HCT116 (cell line): Measurements from ENCODE around the gene STK17A. TPM values are rescaled to one million over a fixed set of nuclear protein-coding genes. Genes with fewer than 3 reads are reported as not detected.
A peak's percentile ranks its signal among the peaks of the same experiment; 100 is the strongest.

Source experiments
- ATAC-seq: fragments of 200-7000 bp; cut with Tn5 transposase; 2 replicates; pipeline ENCODE4 v1.9.1; 2020; ENCODE audit warnings: mild to moderate bottlenecking, moderate library complexity
- BruUV-seq: library from RNA; stranded (reverse); fragments of 400-500 nt; replicated peaks from 2 replicates; lab custom pipeline; 2021; lab: Mats Ljungman, UMichigan
- CTCF ChIA-PET: fragments of 300-600 bp; sonication (Branson Sonifier 250); formaldehyde crosslinking; loops from one replicate; lab custom pipeline; 2021; ENCODE audit warnings: antibody characterized with exemption; lab: Charles Lee
- POLR2A ChIA-PET: fragments of 300-600, 350-600 bp; sonication (Branson Sonifier 250); formaldehyde crosslinking; loops from one replicate; lab custom pipeline; 2021; ENCODE audit warnings: antibody characterized with exemption; lab: Charles Lee
- RAD21 ChIA-PET, 2 experiments: fragments of 300-600 bp; sonication (Branson Sonifier 250); formaldehyde crosslinking; loops; one replicate each; lab custom pipeline; 2023; ENCODE audit warnings: low total read pairs in 2 of 2; ENCODE audit not compliant: uncharacterized antibody in 2 of 2, unreplicated experiment in 2 of 2, low non-redundant PET in 1 of 2; lab: Charles Lee
- DNase-seq: peaks from one replicate; pipeline ENCODE4 v3.0.0-alpha.2; 2010; ENCODE audit warnings: low read depth, low spot score
- H2AFZ ChIP-seq: fragments of 200-600 bp; shearing (Covaris generic), sonication (generic); 2 replicates; pipeline ENCODE4 v1.6.1; 2017; ENCODE audit warnings: low read depth, mixed run types, mixed read lengths, antibody characterized with exemption, low read length; ENCODE audit not compliant: poor library complexity, severe bottlenecking
- H3K27ac ChIP-seq: 2 replicates; pipeline ENCODE4 v1.5.1; 2012; ENCODE audit warnings: low read depth, low read length
- H3K27me3 ChIP-seq: fragments of 200-600 bp; sonication (generic); 2 replicates; pipeline ENCODE4 v1.6.1; 2016; ENCODE audit warnings: mixed run types, low read length, mixed read lengths; ENCODE audit not compliant: insufficient read depth
- H3K36me3 ChIP-seq, 2 experiments: fragments of 200-500 bp in 1 of 2; fragments of 200-600 bp in 1 of 2; sonication (Bioruptor generic) in 1 of 2; sonication (generic) in 1 of 2; 2 replicates each; pipeline versions ENCODE4 v1.5.1 to v1.6.1; 2014 to 2016; ENCODE audit warnings: low read length in 2 of 2, inconsistent platforms in 1 of 2, mixed read lengths in 1 of 2, mixed run types in 1 of 2; ENCODE audit not compliant: insufficient read depth in 2 of 2, control insufficient read depth in 1 of 2
- H3K4me1 ChIP-seq, 2 experiments: fragments of 200-600 bp in 1 of 2; sonication (generic) in 1 of 2; 2 replicates each; pipeline versions ENCODE4 v1.5.1 to v1.6.1; 2012 to 2017; ENCODE audit warnings: low read length in 2 of 2, inconsistent platforms in 1 of 2, mild to moderate bottlenecking in 1 of 2, mixed read lengths in 1 of 2, mixed run types in 1 of 2, moderate library complexity in 1 of 2; ENCODE audit not compliant: insufficient read depth in 2 of 2, control insufficient read depth in 1 of 2
- H3K4me2 ChIP-seq: fragments of 200-600 bp; sonication (generic); 2 replicates; pipeline ENCODE4 v1.6.1; 2017; ENCODE audit warnings: mixed run types, low read length, mixed read lengths
- H3K4me3 ChIP-seq, 2 experiments: fragments of 200-600 bp in 1 of 2; sonication (generic) in 1 of 2; replicated peaks in 1 of 2; 2 replicates each; pipeline ENCODE4 v1.5.1; 2011 to 2016; ENCODE audit warnings: low read length in 2 of 2, control low read depth in 1 of 2, low read depth in 1 of 2, mild to moderate bottlenecking in 1 of 2, mixed read lengths in 1 of 2, mixed run types in 1 of 2
- H3K79me2 ChIP-seq: fragments of 200-600 bp; sonication (generic); 2 replicates; pipeline ENCODE4 v1.6.1; 2017; ENCODE audit warnings: mild to moderate bottlenecking, mixed run types, low read length, moderate library complexity, mixed read lengths; ENCODE audit not compliant: insufficient read depth
- H3K9ac ChIP-seq: fragments of 200-600 bp; sonication (generic); 2 replicates; pipeline ENCODE4 v1.6.1; 2016; ENCODE audit warnings: low read length, mixed read lengths
- H3K9me2 ChIP-seq: fragments of 200-600 bp; sonication (generic), shearing (Covaris generic); 2 replicates; pipeline ENCODE4 v1.6.1; 2017; ENCODE audit warnings: mixed run types, mild to moderate bottlenecking, moderate library complexity; ENCODE audit not compliant: insufficient read depth
- H3K9me3 ChIP-seq, 2 experiments: fragments of 200-500 bp in 1 of 2; fragments of 200-600 bp in 1 of 2; sonication (Bioruptor generic) in 1 of 2; sonication (generic) in 1 of 2; 2 replicates each; pipeline ENCODE4 v1.6.1; 2014 to 2017; ENCODE audit warnings: low read length in 2 of 2, mixed read lengths in 2 of 2, inconsistent platforms in 1 of 2, low read depth in 1 of 2, mild to moderate bottlenecking in 1 of 2, mixed run types in 1 of 2, moderate library complexity in 1 of 2; ENCODE audit not compliant: control insufficient read depth in 1 of 2, insufficient read depth in 1 of 2
- H4K20me1 ChIP-seq: fragments of 200-600 bp; sonication (generic), shearing (Covaris generic); 2 replicates; pipeline ENCODE4 v1.6.1; 2017; ENCODE audit warnings: mixed run types, mild to moderate bottlenecking, moderate library complexity; ENCODE audit not compliant: insufficient read depth
- CBX3 ChIP-seq: IDR thresholded peaks from 2 replicates; pipeline ENCODE4 v1.6.1; 2012; ENCODE audit warnings: low read depth
- CEBPB ChIP-seq: IDR thresholded peaks from 2 replicates; pipeline ENCODE4 v1.6.1; 2012; ENCODE audit warnings: low read depth
- CTCF ChIP-seq, 3 experiments: fragments of 200-600 bp in 1 of 3; sonication (generic) in 1 of 3; IDR thresholded peaks in 2 of 3; conservative IDR thresholded peaks in 1 of 3; 2 replicates each; pipeline ENCODE4 v1.5.1; 2012 to 2017; ENCODE audit warnings: low read depth in 2 of 3, low read length in 2 of 3, antibody characterized with exemption in 1 of 3, borderline replicate concordance in 1 of 3, control low read depth in 1 of 3, mild to moderate bottlenecking in 1 of 3, mixed read lengths in 1 of 3, mixed run types in 1 of 3, moderate library complexity in 1 of 3; ENCODE audit not compliant: insufficient read depth in 1 of 3
- EZH2 ChIP-seq: fragments of 200-600 bp; sonication (generic); IDR thresholded peaks from 2 replicates; pipeline ENCODE4 v1.6.1; 2017; ENCODE audit warnings: antibody characterized with exemption, mixed run types
- SRF ChIP-seq: IDR thresholded peaks from 2 replicates; pipeline ENCODE4 v1.6.1; 2012; ENCODE audit warnings: low read depth
- ZNF274 ChIP-seq: fragments of 200-500 bp; sonication (Bioruptor generic); IDR thresholded peaks from 2 replicates; pipeline ENCODE4 v1.6.1; 2014; ENCODE audit warnings: mild to moderate bottlenecking, low read depth, low read length, inconsistent platforms
- intact Hi-C: fragments of 100-400 bp; cut with micrococcal nuclease; formaldehyde crosslinking; loops from 2 replicates; pipeline ENCODE4 v1.10.0; 2022
- total RNA-seq: library from RNA; stranded (reverse); gene quantifications from one replicate; pipeline ENCODE4 v1.2.1, GENCODE V29; 2021; ENCODE audit not compliant: unreplicated experiment
- TF ChIP-seq, protein P1 (sequence below): IDR thresholded peaks from 2 replicates; pipeline ENCODE4 v1.6.1; 2012

The STK17A gene
- total RNA-seq, 1 experiment from 2014 or later: 14.8 TPM

DNA sequence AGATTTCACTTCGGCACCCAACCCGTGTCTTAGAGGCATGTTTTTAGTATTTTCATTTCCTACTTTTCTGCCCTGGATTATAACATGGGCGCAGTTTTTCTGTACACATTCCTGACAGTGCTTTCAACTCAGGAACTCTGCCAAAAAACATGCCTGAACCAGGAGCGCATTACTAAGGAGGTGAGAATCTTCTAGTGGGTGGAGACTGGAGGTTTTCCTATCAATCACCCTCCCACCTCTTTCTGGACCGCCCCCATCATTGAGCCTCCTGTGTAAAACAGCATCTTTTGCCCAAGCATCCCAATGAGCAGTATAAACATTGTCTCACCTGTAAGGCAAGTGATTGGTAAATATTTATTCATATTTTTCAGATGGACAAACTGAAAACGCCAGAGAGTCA, 53.2 kb downstream of the STK17A start:
- ChIA-PET POLR2A (no interaction called here), CTCF (interaction anchor here (0.6 to 1.1 kb wide), 2 partner anchors 53 to 194 kb away, joined by 3 read pairs; partner anchors contain the start of gene STK17A), RAD21 (no interaction called here)
- no peak overlapping the region for H3K9ac ChIP-seq
- H2AFZ ChIP-seq: no peak overlapping the region
- H3K4me3 ChIP-seq: no peak overlapping the region
- H4K20me1 ChIP-seq: no peaks in the 10 kb centered on the region
- peak; percentile 54 for ATAC-seq
- H3K4me1 ChIP-seq: peaks cover 2 to 5% of the 10 kb centered on the region in 2 experiments; a peak in 1 of 4 replicates
- no peaks in the 10 kb centered on the region for H3K9me3 ChIP-seq
- no peaks in the 10 kb centered on the region for H3K27me3 ChIP-seq
- no TSS peak for BruUV-seq
- intact Hi-C loops: no loop called here
- H3K9me2 ChIP-seq: no peaks in the 10 kb centered on the region
- no peak overlapping the region for H3K4me2 ChIP-seq
- H3K27ac ChIP-seq: peak overlapping the region; percentile 11; the same call in 1 of the 2 replicates
- no peak for DNase-seq
- H3K36me3 ChIP-seq: peaks cover 33 to 65% of the 10 kb centered on the region in 2 experiments
- H3K79me2 ChIP-seq: peaks cover 7% of the 10 kb centered on the region; the same call in 1 of the 2 replicates
- TF ChIP-seq CEBPB (no peak), SRF (no peak)
- TF ChIP-seq, protein P1, sequence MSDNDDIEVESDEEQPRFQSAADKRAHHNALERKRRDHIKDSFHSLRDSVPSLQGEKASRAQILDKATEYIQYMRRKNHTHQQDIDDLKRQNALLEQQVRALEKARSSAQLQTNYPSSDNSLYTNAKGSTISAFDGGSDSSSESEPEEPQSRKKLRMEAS: no peak

GRCh38 chr7:43637114-43637806, 54.4 kb downstream of the STK17A start:
- Histone ChIP-seq H4K20me1 (no peaks in the 10 kb centered on the region), H3K27ac (no peak overlapping the region), H3K4me2 (no peak overlapping the region), H3K79me2 (peaks cover 10% of the 10 kb centered on the region; the same call in 1 of the 2 replicates), H2AFZ (no peak overlapping the region), H3K9me2 (no peaks in the 10 kb centered on the region), H3K9me3 (no peaks in the 10 kb centered on the region), H3K9ac (no peak overlapping the region), H3K36me3 (peaks cover 31 to 60% of the 10 kb centered on the region in 2 experiments), H3K4me3 (no peak overlapping the region), H3K4me1 (peaks cover 2 to 5% of the 10 kb centered on the region in 2 experiments; a peak in 1 of 4 replicates), H3K27me3 (no peaks in the 10 kb centered on the region)
- ChIA-PET RAD21 (no interaction called here), POLR2A (no interaction called here), CTCF (interaction anchor here (1.1 kb wide), 1 partner anchor 54 kb away, joined by 3 read pairs; the partner anchor contains the start of gene STK17A)
- DNase-seq: no peak
- intact Hi-C loops: no loop called here
- BruUV-seq: no TSS peak
- no peak for ATAC-seq
- TF ChIP-seq CBX3 (no peak), EZH2 (no peak), ZNF274 (no peak), CTCF (IDR thresholded peaks at IDR 0.05 in 2 of 3, conservative IDR thresholded peaks at IDR 0.05 in 1 of 3; ENCODE audit: borderline replicate concordance in 1 of 3, insufficient read depth in 1 of 3, low read depth in 2 of 3, low read length in 2 of 3) (no peak)
